Duodenal mucosa (tissue), 2 donors: ENCODE measurements around the gene PCDH1.
A peak's percentile ranks its signal among the peaks of the same experiment; 100 is the strongest.
"Not testable (repeated sequence)": the region's sequence is repeated elsewhere in the genome, so short reads cannot be mapped to it uniquely, and the experiment has no call there.

Source experiments
- H3K27ac ChIP-seq: one replicate; pipeline ENCODE4 v1.7.0; 2013; ENCODE audit warnings: low read depth, low read length
- H3K27me3 ChIP-seq, 2 donors: one replicate each; pipeline ENCODE4 v1.7.0; 2013; ENCODE audit warnings: low read length in 2 of 2, control low read depth in 1 of 2; ENCODE audit not compliant: insufficient read depth in 2 of 2, control insufficient read depth in 1 of 2
- H3K36me3 ChIP-seq, 2 donors: one replicate each; pipeline ENCODE4 v1.7.0; 2013; ENCODE audit warnings: low read length in 2 of 2, control low read depth in 1 of 2; ENCODE audit not compliant: insufficient read depth in 2 of 2, control insufficient read depth in 1 of 2
- H3K4me1 ChIP-seq, 2 donors: one replicate each; pipeline ENCODE4 v1.7.0; 2013; ENCODE audit warnings: low read length in 2 of 2, control low read depth in 1 of 2; ENCODE audit not compliant: insufficient read depth in 2 of 2, control insufficient read depth in 1 of 2
- H3K4me3 ChIP-seq, 2 donors: one replicate each; pipeline ENCODE4 v1.7.0; 2013; ENCODE audit warnings: low read length in 2 of 2, low read depth in 1 of 2
- H3K9ac ChIP-seq, 2 donors: one replicate each; pipeline ENCODE4 v1.7.0; 2013; ENCODE audit warnings: low read length in 2 of 2, low read depth in 1 of 2
- H3K9me3 ChIP-seq, 2 donors: one replicate each; pipeline ENCODE4 v1.7.0; 2013; ENCODE audit warnings: low read length in 2 of 2, control low read depth in 1 of 2; ENCODE audit not compliant: control insufficient read depth in 1 of 2

Gene PCDH1

DNA sequence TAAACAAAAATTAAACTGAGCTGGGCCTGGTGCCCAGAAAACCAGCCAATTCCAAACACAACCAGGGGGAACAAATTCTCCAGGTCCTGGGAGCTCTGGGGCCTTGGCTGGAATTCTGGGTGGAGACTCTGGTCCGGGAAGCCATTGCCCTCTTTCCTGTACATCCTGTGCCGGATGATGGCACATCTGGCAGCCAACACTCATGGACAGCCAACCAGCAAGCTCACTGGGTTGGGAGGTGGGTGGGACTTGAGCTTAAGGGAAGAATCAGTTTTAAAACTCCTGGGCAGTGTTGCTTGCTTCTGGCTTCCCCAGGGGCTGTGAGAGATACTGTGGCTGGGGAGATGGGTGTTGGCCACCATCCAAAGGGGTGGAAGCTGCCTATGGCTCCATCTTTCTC lies 56.1 kb downstream of the PCDH1 start:
- Histone ChIP-seq H3K27ac (no peak overlapping the region), H3K27me3 (no peaks in the 10 kb centered on the region), H3K9me3 (no peaks in the 10 kb centered on the region), H3K4me1 (no peaks in the 10 kb centered on the region), H3K4me3 (no peak overlapping the region), H3K9ac (no peak overlapping the region), H3K36me3 (no peaks in the 10 kb centered on the region)

DNA sequence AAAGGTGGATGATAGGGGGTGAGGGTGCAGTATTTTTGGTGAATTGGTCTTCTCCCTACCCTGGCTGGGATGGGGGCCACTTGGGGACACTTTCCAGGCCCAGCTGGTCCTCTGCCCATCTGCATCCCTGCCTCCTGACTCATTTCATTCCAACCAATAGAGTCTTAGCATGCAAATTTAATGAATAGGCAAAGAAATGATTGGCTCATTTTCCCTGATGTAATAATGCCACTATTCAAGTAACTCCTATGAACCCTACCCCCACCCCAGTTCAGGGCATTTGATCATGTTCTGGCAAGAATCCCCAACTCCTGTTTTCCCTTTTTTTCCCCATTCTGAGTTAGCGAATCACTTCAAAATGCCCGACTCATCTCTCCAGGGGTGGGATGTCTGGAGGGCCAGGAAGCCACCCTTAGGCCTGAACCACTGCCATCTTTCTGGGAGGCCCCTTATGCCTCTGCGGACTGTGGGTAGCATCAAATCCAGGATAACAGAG lies 56.7 kb downstream of the PCDH1 start:
- no peaks in the 10 kb centered on the region for H3K36me3 ChIP-seq
- no peaks in the 10 kb centered on the region for H3K27me3 ChIP-seq
- no peaks in the 10 kb centered on the region for H3K9me3 ChIP-seq
- H3K27ac ChIP-seq = peak overlapping the region; percentile 13
- no peaks in the 10 kb centered on the region for H3K4me1 ChIP-seq
- no peak overlapping the region for H3K9ac ChIP-seq
- no peak overlapping the region for H3K4me3 ChIP-seq

DNA sequence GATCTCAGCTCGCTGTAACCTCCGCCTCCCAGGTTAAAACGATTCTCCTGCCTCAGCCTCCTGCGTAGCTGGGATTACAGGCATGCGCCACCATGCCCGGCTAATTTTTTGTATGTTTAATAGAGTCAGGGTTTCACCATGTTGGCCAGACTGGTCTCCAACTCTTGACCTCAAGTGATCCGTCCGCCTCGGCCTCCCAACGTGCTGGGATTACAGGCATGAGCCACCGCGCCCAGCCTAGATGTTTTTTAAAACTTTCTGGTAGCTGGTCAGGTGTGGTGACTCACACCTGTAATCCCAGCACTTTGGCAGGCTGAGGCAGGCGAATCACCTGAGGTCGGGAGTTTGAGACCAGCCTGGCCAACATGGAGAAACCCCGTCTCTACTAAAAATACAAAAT lies 57.5 kb downstream of the PCDH1 start:
- not testable (repeated sequence) for H3K27me3 ChIP-seq, H3K27ac ChIP-seq, H3K4me1 ChIP-seq, H3K9me3 ChIP-seq, H3K36me3 ChIP-seq, H3K9ac ChIP-seq, H3K4me3 ChIP-seq

DNA sequence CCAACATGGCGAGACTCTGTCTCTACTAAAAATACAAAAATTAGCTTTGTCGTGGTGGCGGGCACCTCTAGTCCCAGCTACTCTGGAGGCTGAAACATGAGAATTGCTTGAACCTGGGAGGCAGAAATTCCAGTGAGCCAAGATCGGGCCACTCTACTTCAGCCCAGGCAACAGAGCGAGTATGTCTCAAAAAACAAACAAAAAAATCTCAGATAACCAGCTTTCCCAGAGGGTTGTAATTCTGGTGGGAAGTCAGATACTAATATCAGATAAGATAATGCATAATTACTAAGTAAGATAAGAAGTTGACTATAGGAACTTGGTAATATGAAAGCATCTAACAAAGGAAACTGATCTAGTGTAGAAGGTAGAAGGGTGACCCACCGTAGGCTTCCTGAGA lies 60.6 kb downstream of the PCDH1 start:
- no peak overlapping the region for H3K9ac ChIP-seq
- H3K9me3 ChIP-seq = no peaks in the 10 kb centered on the region
- H3K4me3 ChIP-seq = no peak overlapping the region
- H3K36me3 ChIP-seq = no peaks in the 10 kb centered on the region
- H3K4me1 ChIP-seq = no peaks in the 10 kb centered on the region
- H3K27me3 ChIP-seq = no peaks in the 10 kb centered on the region
- no peak overlapping the region for H3K27ac ChIP-seq

DNA sequence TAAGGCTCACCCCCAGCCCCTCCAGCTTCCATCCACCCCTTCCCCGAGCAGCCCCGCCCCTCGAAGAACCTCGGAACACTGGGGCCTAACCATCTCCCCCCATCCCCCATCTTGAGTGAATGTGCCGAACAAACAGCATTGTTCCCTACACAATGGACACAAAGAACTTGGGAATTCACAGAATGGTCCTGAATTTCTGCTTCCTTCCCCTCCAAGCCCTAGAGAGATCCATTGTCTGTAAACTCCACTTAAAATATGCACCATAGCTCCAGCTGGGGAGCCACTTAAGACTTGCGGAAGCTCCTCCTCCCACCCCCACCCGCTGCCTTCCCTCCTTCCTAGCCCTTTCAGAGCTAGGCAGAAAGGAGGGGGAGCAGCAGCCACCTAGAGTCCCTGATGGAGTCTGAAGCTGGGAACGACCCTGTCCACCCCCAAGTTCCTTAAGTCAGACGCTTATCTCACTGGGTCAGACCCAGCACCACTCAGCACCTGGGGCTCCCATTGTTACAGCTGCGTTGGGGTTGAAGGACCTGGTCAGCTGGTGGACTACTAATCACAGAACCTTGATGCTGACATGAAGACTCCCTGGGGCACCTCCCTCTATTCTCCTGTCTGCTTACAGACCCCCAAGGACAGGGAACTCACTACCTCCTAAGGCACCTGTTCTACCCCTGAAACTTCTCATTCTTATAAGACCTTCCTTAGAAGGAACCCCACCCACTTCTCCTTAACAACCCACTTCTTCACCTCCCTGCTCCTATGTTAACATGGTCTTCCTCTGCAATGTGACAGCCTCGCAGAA lies 61.4 kb downstream of the PCDH1 start:
- no peaks in the 10 kb centered on the region for H3K27me3 ChIP-seq
- H3K36me3 ChIP-seq = no peaks in the 10 kb centered on the region
- H3K9ac ChIP-seq = no peak overlapping the region
- no peak overlapping the region for H3K4me3 ChIP-seq
- H3K27ac ChIP-seq = no peak overlapping the region
- H3K4me1 ChIP-seq = no peaks in the 10 kb centered on the region
- no peaks in the 10 kb centered on the region for H3K9me3 ChIP-seq

DNA sequence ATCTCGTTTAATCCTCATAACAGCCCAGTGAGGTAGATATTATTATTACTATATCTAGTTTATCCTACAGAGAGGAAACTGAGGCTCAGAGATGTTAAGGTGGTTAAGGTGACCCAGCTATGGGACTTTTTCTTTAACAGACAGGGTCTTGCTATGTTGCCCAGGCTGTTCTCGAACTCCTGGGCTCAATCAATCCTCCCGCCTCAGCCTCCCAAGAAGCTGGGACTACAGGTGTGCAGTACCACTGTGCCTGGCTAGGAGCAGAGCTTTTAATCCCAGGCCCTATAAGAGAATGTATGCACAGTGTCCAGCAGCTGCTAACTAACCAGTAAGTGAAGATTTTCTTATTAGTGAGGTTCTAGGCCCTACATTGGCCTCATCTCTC lies 62.4 kb downstream of the PCDH1 start:
- Histone ChIP-seq H3K27me3 (peaks cover 0 to 6% of the 10 kb centered on the region in 2 donors), H3K4me1 (no peaks in the 10 kb centered on the region), H3K36me3 (no peaks in the 10 kb centered on the region), H3K9me3 (no peaks in the 10 kb centered on the region), H3K4me3 (no peak overlapping the region), H3K27ac (no peak overlapping the region), H3K9ac (no peak overlapping the region)

DNA sequence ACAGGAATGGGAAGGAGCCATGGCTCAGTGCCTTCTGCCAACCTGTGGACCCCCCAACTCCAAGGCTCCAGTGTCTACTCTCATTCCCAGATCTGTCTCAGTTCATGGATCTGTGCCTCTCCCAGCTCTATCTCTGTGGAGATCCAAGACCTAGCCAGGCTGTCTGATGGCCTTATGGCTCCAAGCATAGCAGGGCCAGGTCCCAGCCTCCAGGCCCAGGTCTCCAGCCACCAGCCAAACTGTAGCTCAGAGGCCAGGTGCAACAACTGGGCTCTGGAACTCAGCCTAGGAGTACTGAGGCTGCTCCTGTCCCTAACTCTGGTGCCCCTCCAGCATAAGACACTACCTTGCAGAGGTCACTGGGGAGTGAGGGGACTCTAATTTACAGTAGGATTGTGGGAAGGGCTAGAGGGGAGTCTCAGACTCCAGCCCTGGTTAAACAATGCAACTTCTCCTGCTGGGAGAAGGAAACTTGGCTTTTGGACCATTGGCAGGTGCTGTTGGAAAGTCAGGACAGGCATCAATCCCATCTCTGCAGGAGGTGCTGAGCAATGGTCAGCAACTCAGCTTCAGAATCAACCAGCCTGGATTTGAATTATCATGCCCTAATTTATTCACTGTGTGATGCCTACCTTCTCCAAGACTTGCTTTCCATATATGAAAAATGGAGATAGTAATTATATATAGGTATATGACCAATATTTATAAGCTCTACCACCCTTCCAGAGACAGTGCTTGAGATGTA lies 63.0 kb downstream of the PCDH1 start:
- Histone ChIP-seq H3K9me3 (no peaks in the 10 kb centered on the region), H3K4me3 (no peak overlapping the region), H3K36me3 (no peaks in the 10 kb centered on the region), H3K27me3 (peaks cover 0 to 8% of the 10 kb centered on the region in 2 donors), H3K9ac (no peak overlapping the region), H3K4me1 (no peaks in the 10 kb centered on the region), H3K27ac (no peak overlapping the region)

DNA sequence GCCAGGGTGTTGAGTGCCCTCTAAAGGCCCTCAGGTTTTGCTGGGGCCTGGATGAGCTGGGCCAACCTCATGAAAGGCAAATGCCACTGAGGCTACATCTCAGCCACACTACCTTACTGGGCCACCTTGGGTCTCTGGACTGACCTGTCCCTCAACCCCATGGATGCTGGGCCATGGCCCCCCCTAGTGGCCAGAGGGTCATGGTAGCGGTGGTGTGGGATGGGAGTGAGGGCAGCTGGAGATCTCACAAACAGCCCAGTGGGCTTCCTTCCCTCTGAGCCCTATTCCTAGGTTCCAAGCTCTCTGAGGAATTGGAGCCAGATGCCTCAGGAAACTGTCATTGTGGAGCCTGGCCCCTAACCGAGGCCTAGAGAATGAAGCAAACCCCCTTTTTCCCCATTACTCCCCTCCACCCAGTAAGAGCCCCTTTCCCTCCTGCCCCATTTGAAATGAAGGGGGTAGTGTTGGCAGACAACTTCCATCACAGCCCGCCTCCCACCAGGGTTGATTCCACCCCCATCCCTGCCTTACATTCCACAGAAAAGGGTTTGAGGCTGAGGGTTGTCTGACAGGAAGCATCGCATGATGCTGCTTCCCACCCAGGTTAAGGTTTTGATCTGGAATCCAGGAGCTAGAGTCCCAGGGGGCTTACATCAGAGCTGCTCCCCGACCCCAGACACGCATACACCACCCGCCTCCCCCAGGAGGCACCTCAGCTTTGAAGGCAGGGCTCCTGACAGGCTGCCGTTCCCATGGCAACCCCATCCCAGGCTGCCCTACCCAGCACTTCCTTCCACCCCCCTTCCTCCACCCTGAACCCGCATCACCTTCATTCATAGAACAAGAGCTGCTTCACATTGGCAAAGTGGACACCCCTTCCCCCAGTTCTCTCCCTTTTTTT lies 63.9 kb downstream of the PCDH1 start:
- no peak overlapping the region for H3K9ac ChIP-seq
- peaks cover 0 to 8% of the 10 kb centered on the region in 2 donors for H3K27me3 ChIP-seq

DNA sequence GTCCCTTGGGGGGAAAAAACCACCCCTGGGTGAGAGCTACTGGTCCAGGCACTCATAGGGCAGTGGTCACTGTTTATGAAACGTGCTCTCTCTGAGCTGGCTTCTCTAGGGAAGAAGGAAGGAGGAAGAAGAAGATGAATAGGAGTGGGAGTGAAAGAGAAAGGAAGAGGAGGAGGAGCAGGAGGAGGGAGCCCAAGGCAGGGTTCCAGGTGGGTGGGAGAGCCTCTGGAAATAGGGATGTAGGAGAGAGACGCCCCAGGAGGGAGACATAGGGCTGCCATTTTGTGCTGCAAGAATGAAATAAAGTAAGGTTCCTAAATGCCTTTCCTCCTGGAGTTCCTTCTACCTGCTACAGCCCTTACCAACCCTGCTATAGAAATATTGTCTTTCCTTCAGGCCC lies 65.7 kb downstream of the PCDH1 start:
- Histone ChIP-seq H3K4me3 (no peak overlapping the region), H3K36me3 (no peaks in the 10 kb centered on the region), H3K27me3 (peaks cover 0 to 8% of the 10 kb centered on the region in 2 donors), H3K4me1 (no peaks in the 10 kb centered on the region), H3K27ac (no peak overlapping the region), H3K9me3 (no peaks in the 10 kb centered on the region), H3K9ac (no peak overlapping the region)

More for the DNA sequence above, 63.9 kb downstream of the PCDH1 start:
- no peaks in the 10 kb centered on the region for H3K36me3 ChIP-seq
- no peaks in the 10 kb centered on the region for H3K4me1 ChIP-seq
- H3K4me3 ChIP-seq = no peak overlapping the region
- no peak overlapping the region for H3K27ac ChIP-seq
- H3K9me3 ChIP-seq = no peaks in the 10 kb centered on the region
